SKM-1 (cell line): ENCODE measurements around the gene TOGARAM2.

Source experiments
- DNase-seq: peaks from one replicate; lab custom pipeline; 2025; ENCODE audit not compliant: unreplicated experiment; lab: John Stamatoyannopoulos, UW

The TOGARAM2 gene

DNA sequence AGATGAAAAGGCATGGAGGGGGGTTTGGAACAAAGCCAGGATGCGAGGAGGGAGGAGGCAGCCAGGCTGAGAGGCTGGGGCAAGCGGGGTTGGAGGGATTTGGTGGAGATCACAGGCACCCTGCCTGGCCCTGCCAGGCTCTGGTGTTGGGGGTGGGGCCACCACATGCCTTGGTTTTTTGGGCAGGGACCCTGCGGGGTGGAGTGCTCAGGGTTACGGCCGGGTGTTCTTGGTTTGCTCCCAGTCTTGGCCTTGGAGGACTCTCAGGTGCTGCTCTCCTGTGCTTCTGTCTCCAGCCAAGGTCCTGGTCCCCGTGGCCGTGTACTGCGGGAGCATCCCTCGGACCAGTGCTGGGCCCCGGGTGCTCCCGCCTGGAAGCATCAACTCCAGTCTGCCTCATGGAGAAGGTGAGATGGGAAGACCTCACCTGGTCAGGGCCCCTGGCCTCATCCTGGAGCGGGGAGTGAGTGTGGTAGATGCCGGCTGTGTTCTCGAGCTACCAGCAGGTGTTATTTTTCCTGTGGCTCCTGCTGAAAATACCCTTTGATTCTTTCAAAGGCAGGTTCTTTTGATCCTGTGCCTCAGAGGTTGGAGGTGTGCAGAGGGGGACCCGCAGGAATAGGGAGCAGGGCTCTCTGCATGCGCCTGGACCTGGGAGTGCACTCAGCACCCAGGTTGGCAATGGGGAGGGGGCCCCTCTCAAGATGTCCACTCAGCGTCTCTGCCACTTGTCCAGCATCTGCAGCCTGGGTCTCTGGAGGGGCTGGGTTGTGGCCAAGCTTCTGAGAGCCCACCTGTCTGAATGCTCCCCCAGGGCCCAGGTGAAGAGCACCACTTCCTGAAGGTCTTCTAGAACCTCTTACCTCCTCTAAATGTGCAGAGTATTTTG is 17.0 kb downstream of the TOGARAM2 start:
- no peak for DNase-seq

DNA sequence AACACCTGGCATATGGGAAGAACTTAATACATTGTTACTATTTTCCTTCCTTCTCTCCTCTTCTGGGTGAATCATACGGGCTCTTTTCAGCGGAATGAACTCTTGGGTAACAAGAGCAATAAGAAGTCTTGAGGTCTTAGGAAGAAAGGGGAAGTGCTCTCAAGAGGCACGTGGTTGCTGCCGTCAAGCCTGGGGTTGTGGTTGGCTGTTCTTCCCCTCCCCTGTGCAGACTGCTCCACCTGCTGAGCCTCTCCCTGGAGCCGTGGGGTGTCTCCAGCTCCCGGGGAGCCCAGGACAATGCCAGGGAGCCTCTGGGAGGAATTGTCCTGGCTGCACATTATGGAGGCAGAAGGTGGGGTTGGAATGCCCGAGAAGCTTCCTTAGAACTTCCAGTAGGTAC is 19.4 kb downstream of the TOGARAM2 start:
- DNase-seq = peak; percentile 94

- no peak for DNase-seq
Observed at GRCh38 chr2:29000956-29001355, 19.9 kb downstream of the TOGARAM2 start.

DNA sequence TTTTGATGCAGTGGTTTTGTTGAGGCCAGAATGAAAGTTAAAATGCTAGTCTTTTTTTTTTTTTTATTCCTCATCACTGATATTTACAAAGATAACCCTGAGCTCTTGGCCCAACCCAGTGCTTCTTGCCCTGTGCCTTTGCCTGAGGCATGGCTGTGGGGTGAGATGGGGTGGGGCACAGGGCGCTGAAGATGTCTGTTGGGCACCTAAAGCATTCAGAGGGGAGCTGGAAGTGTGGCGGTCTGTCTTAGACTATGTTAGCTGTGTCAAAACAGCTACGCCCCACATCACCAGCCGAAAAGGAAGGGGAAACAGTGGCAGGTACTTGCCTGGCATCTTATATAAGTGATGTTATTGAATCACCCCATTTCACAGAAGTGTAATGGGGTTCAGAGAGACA is 20.7 kb downstream of the TOGARAM2 start:
- DNase-seq = no peak

DNA sequence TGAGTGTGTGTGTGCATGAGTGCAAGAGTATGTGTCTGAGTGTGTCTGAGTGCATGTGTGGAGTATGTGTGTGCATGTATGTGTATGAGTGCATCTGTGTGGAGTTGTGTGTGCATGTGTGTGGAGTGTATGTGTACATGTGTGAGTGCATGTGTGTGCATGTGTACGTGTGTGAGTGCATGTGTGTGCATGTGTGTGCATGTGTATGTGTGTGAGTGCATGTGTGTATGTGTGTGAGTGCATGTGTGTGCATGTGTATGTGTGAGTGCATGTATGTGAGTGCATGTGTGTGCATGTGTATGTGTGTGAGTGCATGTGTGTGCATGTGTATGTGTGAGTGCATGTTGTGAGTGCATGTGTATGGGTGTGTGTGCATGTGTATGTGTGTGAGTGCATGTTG is 23.7 kb downstream of the TOGARAM2 start:
- DNase-seq = no peak

- no peak for DNase-seq
Observed at GRCh38 chr2:29005331-29005730, 24.2 kb downstream of the TOGARAM2 start.

GRCh38 chr2:29006092-29006979 is 25.2 kb downstream of the TOGARAM2 start:
- peak; percentile 66 for DNase-seq

DNA sequence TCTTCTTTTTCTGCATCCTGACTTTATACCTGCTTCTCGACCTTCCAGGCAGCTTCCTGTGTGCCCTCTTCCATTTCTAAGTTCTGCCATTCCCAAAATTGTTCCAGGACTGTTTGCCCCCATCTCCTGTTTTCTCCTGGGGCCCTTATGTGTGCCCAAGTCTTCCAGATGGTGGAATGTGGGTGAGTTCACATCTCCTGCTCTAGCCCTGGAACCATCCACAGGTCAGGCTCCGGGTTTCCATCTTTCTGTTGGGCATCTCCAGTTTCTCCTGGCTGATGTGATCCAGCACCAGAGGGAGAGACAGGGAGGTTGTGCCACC is 25.8 kb downstream of the TOGARAM2 start:
- DNase-seq = no peak

DNA sequence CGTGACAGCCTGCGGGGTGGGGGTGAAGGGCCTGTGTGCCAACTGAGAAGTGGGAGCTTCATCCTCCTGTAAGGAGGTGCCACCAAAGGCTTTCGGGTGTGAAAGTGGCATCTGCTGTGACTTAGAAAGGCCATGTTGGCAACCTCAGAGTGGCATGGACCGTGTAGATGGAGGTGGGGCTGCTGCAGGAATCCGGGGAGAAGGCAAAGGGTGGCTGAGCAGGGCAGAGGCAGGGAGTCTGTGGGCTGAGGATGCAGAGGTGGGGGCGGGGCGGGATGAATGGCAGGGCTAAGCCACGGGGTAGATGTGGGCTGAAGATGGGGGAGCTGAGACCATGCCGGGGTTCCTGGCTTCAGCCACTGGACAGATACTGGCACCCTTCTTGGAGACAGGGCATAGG is 28.2 kb downstream of the TOGARAM2 start:
- no peak for DNase-seq

GRCh38 chr2:29009711-29010677 is 28.9 kb downstream of the TOGARAM2 start:
- DNase-seq = no peak

GRCh38 chr2:29010946-29011345 is 29.8 kb downstream of the TOGARAM2 start:
- DNase-seq = no peak

DNA sequence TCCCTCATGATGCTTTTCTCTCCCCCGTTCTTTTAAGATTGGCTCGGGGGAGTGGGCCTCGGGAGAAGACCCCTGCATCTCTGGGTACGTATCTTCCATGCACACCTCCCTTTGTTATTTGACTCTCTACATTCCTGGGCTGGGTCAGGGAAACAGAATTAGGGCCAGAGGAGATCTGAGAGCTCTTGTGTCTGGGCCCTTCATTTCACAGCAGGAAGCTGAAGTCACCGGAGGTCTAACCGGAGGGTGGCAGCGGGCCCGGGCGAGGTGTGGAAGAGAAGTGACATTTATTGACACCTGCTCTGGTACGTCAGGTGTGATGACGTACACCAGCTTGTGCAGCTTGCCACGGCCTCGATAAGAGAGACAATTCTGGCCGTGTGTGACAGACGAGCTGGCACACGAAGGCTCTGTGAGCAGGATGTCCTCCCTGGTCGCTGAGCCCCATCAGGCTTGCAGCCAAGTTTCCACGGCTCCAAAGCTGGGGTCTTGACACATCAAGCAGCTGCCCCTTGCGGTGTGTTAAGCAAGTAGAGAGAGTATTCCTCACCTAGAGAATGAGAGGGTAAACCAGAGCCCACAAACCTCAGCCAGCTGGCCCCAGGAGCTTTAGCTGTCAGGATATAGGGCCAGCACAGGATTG is 30.4 kb downstream of the TOGARAM2 start:
- no peak for DNase-seq

DNA sequence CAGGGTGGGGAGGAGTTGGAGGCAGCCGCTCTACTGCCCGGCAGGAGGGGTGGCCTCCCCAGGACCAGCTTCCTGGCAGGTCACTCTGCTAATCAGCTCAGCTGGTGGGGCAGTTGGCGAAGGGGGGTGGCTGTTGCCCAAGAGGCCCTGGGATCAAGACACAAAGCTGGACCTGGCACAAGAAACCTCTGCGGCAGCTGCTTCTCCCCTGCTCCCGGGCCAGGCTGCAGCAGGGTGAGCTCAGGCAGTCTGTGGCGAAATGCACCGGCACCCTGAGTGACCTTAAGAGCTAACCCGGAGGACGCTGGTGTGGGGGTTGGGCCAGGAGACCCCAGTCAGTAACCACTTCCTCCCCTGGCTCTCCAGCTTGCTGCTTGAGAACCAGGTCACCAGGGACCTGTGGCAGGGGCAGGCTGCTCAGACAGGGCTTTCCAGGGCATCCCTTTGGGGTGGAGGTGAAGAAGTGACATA is 31.1 kb downstream of the TOGARAM2 start:
- DNase-seq = peak; percentile 91

- DNase-seq = no peak
Observed at GRCh38 chr2:29013057-29013780, 32.1 kb downstream of the TOGARAM2 start.

DNA sequence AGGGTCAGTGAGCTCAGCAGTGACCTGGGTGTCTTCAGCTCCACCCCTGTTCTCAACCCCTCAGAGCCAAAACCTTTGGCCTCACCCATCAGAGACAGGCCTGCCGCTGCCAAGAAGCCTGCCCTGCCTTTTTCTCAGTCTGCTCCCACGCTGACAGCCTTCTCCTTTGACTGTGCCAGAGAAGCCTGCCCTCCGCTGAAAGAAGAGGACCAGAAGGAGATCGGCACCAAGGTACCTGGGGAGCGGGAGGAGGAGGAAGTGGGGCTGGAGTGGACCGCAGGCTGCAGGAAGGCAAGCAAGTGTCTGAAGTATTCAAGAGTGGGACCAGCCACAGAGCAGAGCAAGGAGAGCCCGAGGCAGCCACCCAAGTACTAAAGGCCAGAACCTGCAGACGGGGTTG is 33.2 kb downstream of the TOGARAM2 start:
- DNase-seq = no peak

- DNase-seq = peak; percentile 56
Observed at GRCh38 chr2:29014811-29015421, 33.8 kb downstream of the TOGARAM2 start.

DNA sequence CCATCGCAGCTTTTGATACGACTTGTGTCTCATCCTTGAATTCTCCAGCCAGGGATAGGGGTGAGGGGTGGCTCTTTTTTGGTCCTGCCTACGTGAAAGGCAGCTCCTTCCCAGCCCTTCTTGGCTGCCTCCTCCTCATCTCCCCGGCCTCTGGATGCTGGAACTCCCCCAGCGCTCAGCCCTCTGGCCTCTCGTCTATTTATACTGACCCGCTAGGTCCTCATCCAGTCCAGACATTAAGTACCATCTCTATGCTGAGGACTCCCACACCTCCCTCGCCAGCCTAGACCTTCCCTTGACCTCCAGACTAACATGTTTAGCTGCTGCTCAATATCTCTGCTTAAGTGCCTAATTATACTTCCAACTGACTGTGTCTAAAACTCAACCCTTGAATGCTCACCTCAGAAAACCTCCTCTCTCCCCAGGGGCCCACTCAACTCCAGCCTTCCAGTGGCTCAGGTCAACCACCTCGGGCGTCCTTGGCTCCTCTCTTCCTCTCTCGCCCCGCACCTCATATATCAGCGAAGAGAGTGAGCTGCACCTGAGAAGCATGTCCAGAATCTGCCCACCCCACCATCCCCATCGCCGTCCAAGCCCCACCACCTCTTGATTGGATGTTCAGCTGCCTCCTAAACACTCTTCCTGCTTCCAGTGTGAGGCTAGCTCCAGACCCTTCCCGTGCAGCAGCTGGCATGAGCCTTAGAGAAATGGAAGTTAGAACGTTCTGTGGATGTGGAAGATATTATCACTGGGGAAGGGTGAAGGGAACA is 34.8 kb downstream of the TOGARAM2 start:
- DNase-seq = no peak

DNA sequence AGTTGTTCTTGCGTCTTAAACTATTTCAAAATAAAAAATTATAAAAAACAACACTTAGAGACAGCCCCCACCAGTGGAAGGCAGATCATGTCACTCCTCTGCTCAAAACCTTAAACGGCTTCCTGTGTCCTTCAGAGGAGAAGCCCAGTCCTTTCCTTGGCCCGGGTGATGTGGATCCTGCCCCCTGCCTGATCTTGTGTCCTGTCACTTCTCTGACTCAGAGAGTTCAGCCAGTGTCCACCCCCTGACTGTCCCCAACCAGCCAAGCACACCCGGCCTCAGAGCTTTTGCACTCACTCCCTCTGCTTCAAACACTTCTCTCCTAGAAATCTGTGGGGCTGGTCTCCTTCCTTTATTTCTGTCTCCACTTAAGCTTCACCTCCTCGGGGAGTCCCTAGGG is 35.4 kb downstream of the TOGARAM2 start:
- no peak for DNase-seq
